Measurements from ENCODE around the gene AGER. TPM values are rescaled to one million over a fixed set of nuclear protein-coding genes. Genes with fewer than 3 reads are reported as not detected.
A peak's percentile ranks its signal among the peaks of the same experiment; 100 is the strongest.

Gene AGER
- polyA plus RNA-seq, 4 donors, result 3.0 to 12.1 (median 9.2) TPM

DNA sequence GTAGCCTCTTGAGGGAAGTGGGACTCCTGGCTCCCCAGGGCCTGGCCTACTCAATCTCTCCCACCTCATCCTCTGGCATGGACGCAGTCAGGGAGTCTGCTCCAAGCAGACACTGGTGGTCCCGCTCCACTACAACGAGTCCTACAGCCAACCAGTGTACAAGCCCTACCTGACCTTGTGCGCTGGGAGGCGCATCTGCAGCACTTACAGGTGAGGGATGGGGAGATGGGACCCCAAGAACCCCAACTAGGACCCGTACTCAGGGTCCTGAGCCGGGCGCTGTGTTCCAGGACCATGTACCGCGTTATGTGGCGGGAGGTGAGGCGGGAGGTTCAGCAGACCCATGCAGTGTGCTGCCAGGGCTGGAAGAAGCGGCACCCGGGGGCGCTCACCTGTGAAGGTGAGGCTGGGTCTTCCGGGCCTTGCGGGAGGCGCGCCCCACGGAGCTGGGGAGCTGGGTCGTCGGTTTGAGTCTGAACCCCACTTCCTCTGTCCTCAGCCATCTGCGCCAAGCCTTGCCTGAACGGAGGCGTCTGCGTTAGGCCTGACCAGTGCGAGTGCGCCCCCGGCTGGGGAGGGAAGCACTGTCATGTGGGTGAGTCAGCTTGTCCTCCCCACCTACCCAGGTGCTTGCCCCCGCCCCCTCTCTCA lies 17.5 kb downstream of the AGER start:
- DNase-seq (no peak), FAIRE-seq (no peak)
- no peaks in the 10 kb centered on the region for H3K27me3 ChIP-seq (ENCODE audit: control insufficient read depth in 3 of 3, insufficient read depth in 3 of 3, low read length in 3 of 3)
- peaks cover 0 to 38% (median 0%) of the 10 kb centered on the region in 3 donors for H3K4me1 ChIP-seq (ENCODE audit: control insufficient read depth in 3 of 3, insufficient read depth in 2 of 3, low read depth in 1 of 3, low read length in 2 of 3)
- peaks cover 2 to 92% (median 4%) of the 10 kb centered on the region in 3 donors for H3K36me3 ChIP-seq (ENCODE audit: control insufficient read depth in 3 of 3, insufficient read depth in 2 of 3, low read depth in 1 of 3, low read length in 3 of 3)
- no peak overlapping the region for H3K4me3 ChIP-seq (ENCODE audit: low read depth in 1 of 3, low read length in 3 of 3)
- H3K9me3 ChIP-seq (ENCODE audit: control insufficient read depth in 2 of 2, insufficient read depth in 1 of 2, low read depth in 1 of 2, low read length in 1 of 2), result no peaks in the 10 kb centered on the region
- H3K27ac ChIP-seq (ENCODE audit: low read depth in 1 of 3, low read length in 2 of 3), result peak overlapping the region in 1 of 3 donors; percentile 74
- WGBS, 3 donors, result 87 to 93% (median 91%) methylated on average over 30 of the region's 30 CpGs

DNA sequence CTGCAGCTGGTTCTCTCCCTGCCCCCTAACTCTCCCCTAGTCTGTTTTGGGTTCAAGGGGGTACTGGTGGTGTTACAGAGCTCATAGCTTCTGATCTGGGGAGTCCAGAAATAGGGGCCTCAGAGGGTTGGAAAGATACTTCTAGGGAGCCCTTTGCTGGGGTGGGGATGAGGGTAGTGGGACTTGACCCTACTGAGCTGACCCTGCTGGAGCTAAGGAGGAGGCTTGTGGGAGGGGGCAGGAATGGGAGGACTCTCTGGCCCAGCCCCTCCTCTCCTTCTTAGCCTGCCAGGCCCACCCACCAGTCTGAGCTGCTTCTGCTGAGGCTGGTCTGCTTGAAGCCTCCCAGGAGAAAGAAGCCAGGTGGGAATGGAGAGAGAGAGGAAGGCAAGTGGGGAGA lies 19.8 kb downstream of the AGER start, which contains the start of gene EGFL8:
EGFL8 (plus strand) TSS at position 301 of the 400 bp plus-strand sequence. CDS start 1,571 bp downstream, outside the sequence.
- FAIRE-seq (no peak), DNase-seq (no peak)
- Histone ChIP-seq H3K27ac (ENCODE audit: low read depth in 1 of 3, low read length in 2 of 3) (no peak within 1 kb of the TSS), H3K27me3 (ENCODE audit: control insufficient read depth in 3 of 3, insufficient read depth in 3 of 3, low read length in 3 of 3) (no peaks in the 10 kb centered on the region), H3K36me3 (ENCODE audit: control insufficient read depth in 3 of 3, insufficient read depth in 2 of 3, low read depth in 1 of 3, low read length in 3 of 3) (peaks cover 0 to 80% (median 2%) of the 10 kb centered on the region in 3 donors), H3K9me3 (ENCODE audit: control insufficient read depth in 2 of 2, insufficient read depth in 1 of 2, low read depth in 1 of 2, low read length in 1 of 2) (no peaks in the 10 kb centered on the region), H3K4me1 (ENCODE audit: control insufficient read depth in 3 of 3, insufficient read depth in 2 of 3, low read depth in 1 of 3, low read length in 2 of 3) (peaks cover 0 to 31% (median 0%) of the 10 kb centered on the region in 3 donors), H3K4me3 (ENCODE audit: low read depth in 1 of 3, low read length in 3 of 3) (no peak within 1 kb of the TSS)

DNA sequence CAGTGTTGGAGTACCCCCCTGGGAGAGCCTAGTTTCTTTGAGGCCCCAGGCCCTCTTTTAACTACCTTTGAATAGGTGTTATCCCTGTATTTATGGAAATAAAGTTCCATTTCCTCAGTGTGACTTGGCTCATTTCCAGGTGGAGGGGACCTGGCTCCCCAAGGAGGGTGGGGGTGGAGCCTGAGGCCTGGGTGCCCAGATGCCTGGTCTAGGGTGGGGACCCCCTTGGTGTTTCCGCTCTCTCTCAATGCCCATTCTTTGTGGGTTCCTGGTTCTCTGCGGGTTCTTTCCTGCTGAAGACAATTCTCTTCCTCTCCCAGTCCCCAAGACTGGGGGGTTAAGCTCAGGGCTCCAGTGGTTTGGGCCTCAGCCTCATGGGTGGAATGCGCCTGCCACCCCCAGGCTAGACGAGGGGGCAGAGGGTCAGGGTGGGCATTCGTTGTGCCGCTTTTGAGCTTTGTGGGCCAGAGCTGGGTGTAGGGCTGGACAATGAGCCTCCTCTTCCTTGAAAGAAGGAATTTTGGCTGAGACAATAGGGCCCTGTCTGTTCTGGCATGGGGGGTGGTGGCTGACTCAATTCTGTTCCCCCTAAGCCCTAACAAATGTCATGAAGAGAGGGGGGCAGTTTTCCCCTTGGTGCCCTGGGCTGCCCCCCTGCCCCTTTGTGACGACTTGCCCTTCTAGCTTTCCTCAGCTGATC lies 20.3 kb downstream of the AGER start:
- H3K36me3 ChIP-seq (ENCODE audit: control insufficient read depth in 3 of 3, insufficient read depth in 2 of 3, low read depth in 1 of 3, low read length in 3 of 3), result peaks cover 0 to 77% (median 2%) of the 10 kb centered on the region in 3 donors
- H3K27ac ChIP-seq (ENCODE audit: low read depth in 1 of 3, low read length in 2 of 3), result no peak overlapping the region
- DNase-seq, result no peak
- H3K9me3 ChIP-seq (ENCODE audit: control insufficient read depth in 2 of 2, insufficient read depth in 1 of 2, low read depth in 1 of 2, low read length in 1 of 2), result no peaks in the 10 kb centered on the region
- H3K4me1 ChIP-seq (ENCODE audit: control insufficient read depth in 3 of 3, insufficient read depth in 2 of 3, low read depth in 1 of 3, low read length in 2 of 3), result peaks cover 0 to 25% (median 0%) of the 10 kb centered on the region in 3 donors
- no peaks in the 10 kb centered on the region for H3K27me3 ChIP-seq (ENCODE audit: control insufficient read depth in 3 of 3, insufficient read depth in 3 of 3, low read length in 3 of 3)
- no peak for FAIRE-seq
- H3K4me3 ChIP-seq (ENCODE audit: low read depth in 1 of 3, low read length in 3 of 3), result no peak overlapping the region
- WGBS, 3 donors, result 84 to 93% (median 90%) methylated on average over 7 of the region's 7 CpGs

DNA sequence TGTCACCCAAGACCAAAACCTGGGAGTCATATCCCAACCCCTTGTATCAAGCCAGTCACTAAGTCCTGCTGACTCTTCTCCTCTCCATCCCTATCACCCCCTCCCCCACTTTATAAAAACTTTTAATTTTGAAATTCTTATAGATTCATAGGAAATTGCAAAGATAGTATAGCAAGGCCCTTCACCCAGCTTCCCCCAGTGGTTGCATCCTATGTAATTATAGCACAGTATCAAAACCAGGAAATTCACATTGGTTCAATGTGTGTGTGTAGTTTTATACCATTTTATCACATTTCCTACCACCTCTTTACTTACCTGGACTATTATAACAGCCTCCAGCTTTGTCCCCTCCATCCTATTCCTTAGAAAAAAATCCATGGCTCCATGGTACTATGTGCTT lies 26.0 kb downstream of the AGER start:
- Histone ChIP-seq H3K27ac (ENCODE audit: low read depth in 1 of 3, low read length in 2 of 3) (no peak overlapping the region), H3K9me3 (ENCODE audit: control insufficient read depth in 2 of 2, insufficient read depth in 1 of 2, low read depth in 1 of 2, low read length in 1 of 2) (no peaks in the 10 kb centered on the region), H3K4me3 (ENCODE audit: low read depth in 1 of 3, low read length in 3 of 3) (no peak overlapping the region), H3K4me1 (ENCODE audit: control insufficient read depth in 3 of 3, insufficient read depth in 2 of 3, low read depth in 1 of 3, low read length in 2 of 3) (peaks cover 0 to 15% (median 4%) of the 10 kb centered on the region in 3 donors), H3K27me3 (ENCODE audit: control insufficient read depth in 3 of 3, insufficient read depth in 3 of 3, low read length in 3 of 3) (no peaks in the 10 kb centered on the region), H3K36me3 (ENCODE audit: control insufficient read depth in 3 of 3, insufficient read depth in 2 of 3, low read depth in 1 of 3, low read length in 3 of 3) (peaks cover 0 to 54% (median 0%) of the 10 kb centered on the region in 3 donors)
- DNase-seq, result no peak
- no peak for FAIRE-seq

DNA sequence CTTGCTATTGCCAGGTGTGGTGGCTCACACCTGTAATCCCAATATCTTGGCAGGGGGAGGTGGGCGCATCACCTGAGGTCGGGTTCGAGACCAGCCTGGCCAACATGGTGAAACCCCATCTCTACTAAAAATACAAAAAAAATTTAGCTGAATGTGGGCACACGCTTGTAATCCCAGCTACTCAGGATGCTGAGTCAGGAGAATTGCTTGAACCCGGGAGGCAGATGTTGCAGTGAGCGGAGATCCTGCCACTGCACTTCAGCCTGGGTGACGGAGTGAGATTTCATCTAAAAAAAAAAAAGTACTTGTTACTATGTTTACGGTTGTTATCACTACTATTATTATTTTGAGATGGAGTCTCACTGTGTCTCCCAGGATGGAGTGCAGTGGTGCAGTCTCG lies 27.2 kb downstream of the AGER start:
- no peak overlapping the region for H3K27ac ChIP-seq (ENCODE audit: low read depth in 1 of 3, low read length in 2 of 3)
- FAIRE-seq (no peak), DNase-seq (no peak)
- H3K4me1 ChIP-seq (ENCODE audit: control insufficient read depth in 3 of 3, insufficient read depth in 2 of 3, low read depth in 1 of 3, low read length in 2 of 3), result peaks cover 0 to 27% (median 4%) of the 10 kb centered on the region in 3 donors
- H3K4me3 ChIP-seq (ENCODE audit: low read depth in 1 of 3, low read length in 3 of 3), result no peak overlapping the region
- no peaks in the 10 kb centered on the region for H3K27me3 ChIP-seq (ENCODE audit: control insufficient read depth in 3 of 3, insufficient read depth in 3 of 3, low read length in 3 of 3)
- H3K36me3 ChIP-seq (ENCODE audit: control insufficient read depth in 3 of 3, insufficient read depth in 2 of 3, low read depth in 1 of 3, low read length in 3 of 3), result peaks cover 0 to 43% (median 0%) of the 10 kb centered on the region in 3 donors
- 86 to 91% (median 90%) methylated on average over 9 of the region's 9 CpGs for WGBS, 3 donors
- H3K9me3 ChIP-seq (ENCODE audit: control insufficient read depth in 2 of 2, insufficient read depth in 1 of 2, low read depth in 1 of 2, low read length in 1 of 2), result no peaks in the 10 kb centered on the region

DNA sequence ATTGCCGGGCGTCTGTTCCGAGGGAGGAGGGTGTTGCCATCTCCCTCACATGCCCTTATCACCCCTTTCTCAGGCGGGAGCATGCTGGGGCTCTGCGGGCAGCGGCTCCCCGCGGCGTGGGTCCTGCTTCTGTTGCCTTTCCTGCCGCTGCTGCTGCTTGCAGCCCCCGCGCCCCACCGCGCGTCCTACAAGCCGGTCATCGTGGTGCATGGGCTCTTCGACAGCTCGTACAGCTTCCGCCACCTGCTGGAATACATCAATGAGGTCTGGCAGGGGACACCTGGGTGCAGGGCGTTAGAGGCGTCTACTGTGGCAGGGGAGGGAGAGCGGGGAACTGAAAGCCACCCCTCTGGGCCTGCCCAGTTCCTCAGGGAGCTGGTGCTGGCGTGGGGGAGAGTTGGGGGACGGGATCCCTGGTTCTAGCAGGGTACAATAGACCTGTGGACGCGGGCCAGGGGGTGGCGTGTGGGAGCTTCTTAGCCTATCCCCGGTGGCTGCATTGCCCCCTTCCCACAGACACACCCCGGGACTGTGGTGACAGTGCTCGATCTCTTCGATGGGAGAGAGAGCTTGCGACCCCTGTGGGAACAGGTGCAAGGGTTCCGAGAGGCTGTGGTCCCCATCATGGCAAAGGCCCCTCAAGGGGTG lies 29.4 kb downstream of the AGER start:
- peaks cover 0 to 34% (median 0%) of the 10 kb centered on the region in 3 donors for H3K36me3 ChIP-seq (ENCODE audit: control insufficient read depth in 3 of 3, insufficient read depth in 2 of 3, low read depth in 1 of 3, low read length in 3 of 3)
- H3K27me3 ChIP-seq (ENCODE audit: control insufficient read depth in 3 of 3, insufficient read depth in 3 of 3, low read length in 3 of 3), result peaks cover 0 to 4% (median 2%) of the 10 kb centered on the region in 3 donors
- H3K4me1 ChIP-seq (ENCODE audit: control insufficient read depth in 3 of 3, insufficient read depth in 2 of 3, low read depth in 1 of 3, low read length in 2 of 3), result peaks cover 0 to 34% (median 4%) of the 10 kb centered on the region in 3 donors
- peak overlapping the region in 2 of 3 donors; percentile 81 to 95 for H3K4me3 ChIP-seq (ENCODE audit: low read depth in 1 of 3, low read length in 3 of 3)
- H3K27ac ChIP-seq (ENCODE audit: low read depth in 1 of 3, low read length in 2 of 3), result peak overlapping the region; percentile 58 to 96 (median 91)
- 3 to 4% (median 3%) methylated on average over 27 to 34 of the region's 34 CpGs for WGBS, 3 donors
- DNase-seq (peak; percentile 84 to 91), FAIRE-seq (no peak)
- H3K9me3 ChIP-seq (ENCODE audit: control insufficient read depth in 2 of 2, insufficient read depth in 1 of 2, low read depth in 1 of 2, low read length in 1 of 2), result no peaks in the 10 kb centered on the region

DNA sequence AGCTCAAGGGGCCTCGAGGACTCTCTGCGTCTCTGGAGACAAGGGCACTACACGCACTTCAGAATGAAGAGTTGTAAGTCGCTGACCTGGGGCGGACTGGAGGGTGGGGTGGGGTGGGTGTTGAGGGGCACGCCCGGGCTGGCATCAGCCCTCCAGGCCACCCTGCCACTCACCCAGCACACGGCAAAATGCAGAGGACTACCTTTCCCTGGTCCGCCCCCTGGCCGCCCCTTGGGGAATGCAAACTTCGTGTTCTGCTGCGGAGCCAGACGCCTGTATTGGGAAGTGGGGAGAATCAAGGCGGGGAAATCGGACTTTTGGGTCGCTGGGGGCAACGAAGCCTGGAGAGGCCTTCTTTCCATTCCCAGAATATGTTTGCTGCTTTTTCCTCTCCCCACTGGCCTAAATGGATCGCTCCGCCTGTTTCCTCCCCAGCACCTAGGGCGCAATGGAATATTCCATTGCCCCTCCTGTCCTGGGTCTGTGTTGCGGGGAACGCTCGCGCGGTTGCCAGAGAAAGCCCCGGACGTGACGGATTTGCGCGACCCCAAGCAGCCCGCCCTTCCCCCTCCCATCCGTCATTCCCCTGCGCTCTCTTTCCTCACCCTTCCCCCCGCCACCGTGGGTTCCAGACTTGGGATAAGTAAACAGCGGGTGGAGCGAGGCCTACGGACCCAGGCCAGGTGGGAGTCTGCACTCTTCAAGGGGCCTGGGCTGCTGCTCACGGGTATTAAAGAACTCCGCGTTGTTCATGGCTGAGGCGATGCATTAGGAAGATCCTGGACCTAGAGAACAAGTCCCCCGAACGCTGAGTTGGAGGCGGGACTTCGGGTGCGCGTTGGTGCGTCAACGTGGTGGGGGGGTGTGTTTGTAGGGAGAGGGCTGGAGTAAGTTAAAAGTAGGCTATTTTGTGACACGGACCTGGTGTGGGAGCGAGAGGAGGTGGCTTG lies 30.2 kb downstream of the AGER start, which contains the start of gene PPT2:
PPT2 (plus strand) TSS at position 578 of the 950 bp plus-strand sequence. CDS start 454 bp downstream, outside the sequence.
- Histone ChIP-seq H3K9me3 (ENCODE audit: control insufficient read depth in 2 of 2, insufficient read depth in 1 of 2, low read depth in 1 of 2, low read length in 1 of 2) (no peaks in the 10 kb centered on the region), H3K27ac (ENCODE audit: low read depth in 1 of 3, low read length in 2 of 3) (peak within 1 kb of the TSS; percentile 58 to 96 (median 91)), H3K4me3 (ENCODE audit: low read depth in 1 of 3, low read length in 3 of 3) (peak within 1 kb of the TSS; percentile 67 to 95 (median 81)), H3K36me3 (ENCODE audit: control insufficient read depth in 3 of 3, insufficient read depth in 2 of 3, low read depth in 1 of 3, low read length in 3 of 3) (peaks cover 0 to 33% (median 0%) of the 10 kb centered on the region in 3 donors), H3K27me3 (ENCODE audit: control insufficient read depth in 3 of 3, insufficient read depth in 3 of 3, low read length in 3 of 3) (peaks cover 0 to 11% (median 2%) of the 10 kb centered on the region in 3 donors), H3K4me1 (ENCODE audit: control insufficient read depth in 3 of 3, insufficient read depth in 2 of 3, low read depth in 1 of 3, low read length in 2 of 3) (peaks cover 0 to 38% (median 4%) of the 10 kb centered on the region in 3 donors)
- FAIRE-seq (no peak), DNase-seq (peak; percentile 75 to 93)
- WGBS, 3 donors, result 0 to 4% (median 1%) methylated on average over 52 of the region's 52 CpGs

All from small intestine (tissue), 7 donors.